NCI-H146 treated with DMSO at 0.1 percent for 48 hours (cell line): ENCODE results near the gene MTFMT.
"Not testable (repeated sequence)": the region's sequence is repeated elsewhere in the genome, so short reads cannot be mapped to it uniquely, and the experiment has no call there.

Experiments
- DNase-seq: peaks from one replicate; lab custom pipeline; 2025; ENCODE audit not compliant: unreplicated experiment; lab: John Stamatoyannopoulos, UW

Gene MTFMT

GRCh38 chr15:65040461-65040860, 11.0 kb upstream of the MTFMT start:
- no peak for DNase-seq

GRCh38 chr15:65038836-65039235, 9.4 kb upstream of the MTFMT start:
- no peak for DNase-seq

- no peak for DNase-seq
Observed at GRCh38 chr15:65038428-65038827, 9.0 kb upstream of the MTFMT start.

DNA sequence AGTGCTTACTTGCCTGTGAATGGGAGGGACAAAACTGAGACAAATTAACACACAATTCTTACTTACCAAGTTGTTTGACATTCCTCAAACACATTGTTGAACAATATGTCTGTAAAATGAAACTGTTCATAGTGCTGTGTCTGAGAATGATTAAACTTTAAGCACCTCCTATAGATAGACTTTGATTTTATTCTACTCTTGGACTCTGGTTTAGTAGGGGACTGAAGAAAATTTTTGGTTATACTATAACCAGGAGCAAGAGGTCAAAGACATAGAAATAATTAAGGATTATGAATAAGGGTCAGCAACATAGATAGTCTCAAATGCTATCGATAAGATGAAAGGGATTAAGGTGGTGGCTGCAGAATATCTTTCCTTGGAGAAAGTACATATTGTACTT, 7.9 kb upstream of the MTFMT start:
- no peak for DNase-seq

DNA sequence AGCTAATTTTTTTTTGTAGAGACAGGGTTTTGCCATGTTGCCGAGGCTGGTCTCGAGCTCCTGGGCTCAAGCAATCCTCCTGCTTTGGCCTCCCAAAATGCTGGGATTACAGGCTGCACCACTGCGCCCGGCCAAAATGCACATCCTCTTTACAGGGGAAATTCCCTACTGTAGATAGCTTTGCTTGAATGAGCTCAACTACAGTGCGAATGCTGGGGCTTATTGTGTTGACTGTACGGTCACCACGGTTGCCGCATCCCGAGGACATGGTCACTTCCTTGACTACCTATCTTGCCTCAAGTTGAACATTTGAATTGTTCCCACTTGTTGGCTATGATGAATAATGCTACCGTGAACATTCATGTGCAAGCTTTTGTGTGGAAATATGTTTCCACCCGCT, 5.3 kb upstream of the MTFMT start:
- DNase-seq = no peak

DNA sequence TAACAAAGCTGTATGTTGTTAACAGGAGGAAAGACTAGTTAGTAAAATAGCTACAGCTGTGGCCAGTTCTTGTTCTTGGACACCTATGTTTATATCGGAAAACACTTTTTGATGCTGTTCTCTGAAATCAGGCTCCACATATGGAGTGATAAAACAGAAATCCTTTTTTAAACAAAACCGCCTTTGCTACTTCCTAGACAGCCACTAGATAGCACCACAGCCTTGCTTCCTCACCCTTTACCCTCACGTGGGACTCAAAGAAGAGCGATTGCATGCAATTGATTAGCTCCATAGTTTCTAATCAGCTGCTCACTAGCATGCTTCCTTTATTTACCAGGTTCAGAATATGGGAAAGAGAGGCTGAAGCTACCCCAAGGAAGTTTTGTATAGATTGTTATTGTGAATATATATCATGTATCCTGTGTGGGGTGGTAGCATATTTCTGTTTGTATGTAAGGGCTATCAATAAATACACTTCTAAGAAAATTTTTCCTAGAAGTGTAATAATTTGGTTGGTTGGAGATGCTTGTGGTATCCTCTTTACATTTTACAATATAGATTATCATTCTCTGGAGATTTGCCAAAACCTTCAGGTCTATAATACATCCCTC, 4.3 kb upstream of the MTFMT start:
- DNase-seq = peak; percentile 24

GRCh38 chr15:65032801-65033537, 3.5 kb upstream of the MTFMT start:
- DNase-seq = peak; percentile 41

DNA sequence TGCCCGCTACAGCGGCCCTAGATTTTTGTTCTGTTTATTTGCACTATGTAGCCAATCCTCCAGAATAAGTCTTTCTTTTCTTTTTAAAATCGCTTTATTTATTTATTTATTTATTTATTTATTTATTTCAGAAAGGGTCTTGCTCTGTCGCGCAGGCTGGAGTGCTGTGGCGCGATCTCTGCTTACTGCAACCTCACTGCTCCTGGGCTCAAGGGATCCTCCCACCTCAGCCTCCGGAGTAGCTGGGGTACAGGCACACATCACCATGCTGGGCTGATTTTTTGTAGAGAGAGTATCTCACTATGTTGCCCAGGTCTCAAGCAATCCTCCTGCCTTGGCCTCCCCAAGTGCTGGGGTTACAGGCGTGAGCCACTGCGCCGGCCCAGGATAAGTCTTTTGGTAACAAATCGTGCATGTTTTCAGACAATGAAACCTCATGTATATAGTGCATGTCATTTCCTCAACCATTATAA, 333 bp upstream of the MTFMT start:
- DNase-seq = no peak

DNA sequence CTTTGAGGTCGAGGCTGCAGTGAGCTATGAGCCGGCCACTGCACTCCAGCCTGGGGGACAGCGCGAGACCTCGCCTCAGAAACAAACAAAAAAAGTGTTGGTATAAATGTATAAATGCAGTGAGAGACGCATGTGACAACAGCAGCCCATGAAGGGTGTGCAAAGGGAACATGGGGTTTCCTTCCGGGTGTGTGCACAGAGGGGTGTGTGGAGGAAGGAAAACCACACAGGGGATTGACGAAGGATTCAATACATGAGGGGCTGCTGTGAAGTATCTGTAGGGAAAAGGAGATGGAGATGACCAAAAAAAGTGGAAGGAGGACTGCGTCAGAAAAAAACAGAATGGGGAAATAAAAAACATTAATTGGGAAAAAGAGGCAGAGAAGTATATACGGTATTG, 1.1 kb downstream of the MTFMT start:
- DNase-seq = no peak

DNA sequence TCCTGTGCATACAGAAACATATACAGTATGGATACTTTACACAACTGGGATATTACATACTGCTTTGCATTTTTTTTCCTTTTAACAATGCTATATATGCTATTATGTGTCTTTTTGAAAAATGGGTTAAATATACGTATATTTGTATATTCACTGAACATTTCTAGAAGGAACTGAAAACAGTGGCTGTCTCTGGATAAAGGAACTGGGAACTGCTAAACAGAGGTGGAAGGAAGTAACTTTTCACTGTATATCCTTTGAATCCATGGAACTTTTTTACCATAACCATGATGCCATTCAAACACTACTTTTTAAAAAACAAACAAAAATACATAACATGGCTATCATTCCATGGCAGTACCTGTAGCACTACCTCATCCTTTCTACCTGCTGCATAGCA, 1.8 kb downstream of the MTFMT start:
- DNase-seq = no peak

- no peak for DNase-seq
Observed at GRCh38 chr15:65026756-65027155, 2.7 kb downstream of the MTFMT start.

DNA sequence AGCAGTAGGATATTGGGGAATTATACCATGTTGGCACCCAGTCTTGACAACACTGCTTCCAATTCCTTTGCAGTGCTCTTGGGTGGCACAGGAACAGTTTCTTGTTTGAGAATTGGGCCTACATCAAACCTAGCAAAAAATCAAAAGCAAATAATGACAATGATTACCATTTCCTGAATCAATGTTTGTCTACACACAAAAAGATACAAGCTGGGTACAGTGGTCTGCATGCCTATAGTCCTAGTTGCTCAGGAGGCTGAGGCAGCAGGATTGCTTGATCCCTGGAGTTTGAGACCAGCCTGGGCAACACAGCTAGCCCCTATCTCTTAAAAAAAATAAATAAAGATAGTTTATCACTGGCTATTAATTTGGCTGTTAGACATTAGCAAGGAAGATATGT, 8.0 kb downstream of the MTFMT start:
- no peak for DNase-seq

DNA sequence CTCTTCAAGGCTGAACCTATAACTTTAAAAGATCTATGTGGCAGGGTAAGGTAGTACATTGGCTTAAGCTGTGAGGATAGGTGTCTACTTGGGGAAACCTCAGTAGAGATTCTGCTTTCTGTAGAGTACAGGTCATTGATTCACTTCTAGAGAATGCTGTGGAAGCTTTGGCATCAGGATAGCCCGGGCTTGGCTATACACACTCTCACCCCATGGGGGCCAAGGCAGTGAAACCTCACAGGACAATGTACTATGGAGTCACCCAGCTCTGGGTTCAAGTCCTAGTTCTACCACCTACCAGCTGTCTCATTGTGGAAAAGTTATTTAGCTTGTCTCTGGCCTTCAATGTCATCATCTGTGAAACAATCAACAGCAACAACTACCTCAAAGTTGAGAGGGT, 9.0 kb downstream of the MTFMT start:
- no peak for DNase-seq

GRCh38 chr15:65011198-65011597, 18.2 kb downstream of the MTFMT start:
- DNase-seq = not testable (repeated sequence)

DNA sequence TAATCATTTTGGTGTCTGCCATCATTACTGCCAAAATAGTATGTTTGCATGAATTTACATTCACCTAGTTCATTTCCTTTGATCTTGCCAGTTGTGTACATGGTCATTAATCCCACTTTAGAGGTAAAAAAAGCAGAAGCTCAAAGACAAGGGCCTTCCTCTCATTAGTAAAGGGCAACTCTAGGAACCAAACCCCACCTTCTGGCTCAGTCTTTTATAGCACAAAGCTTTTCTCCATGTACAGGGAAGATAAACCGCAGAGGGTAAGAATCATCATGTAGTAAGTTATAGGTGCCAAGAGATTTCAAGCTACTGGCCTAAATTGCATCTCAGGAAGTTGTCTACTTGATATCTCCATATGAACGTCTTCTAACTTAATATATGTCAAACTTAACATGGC, 20.5 kb downstream of the MTFMT start:
- no peak for DNase-seq

- no peak for DNase-seq
Observed at GRCh38 chr15:65006876-65007275, 22.6 kb downstream of the MTFMT start.

- DNase-seq = no peak
Observed at GRCh38 chr15:65004993-65005392, 24.4 kb downstream of the MTFMT start.

GRCh38 chr15:64997745-64998375, 31.6 kb downstream of the MTFMT start:
- DNase-seq = no peak

DNA sequence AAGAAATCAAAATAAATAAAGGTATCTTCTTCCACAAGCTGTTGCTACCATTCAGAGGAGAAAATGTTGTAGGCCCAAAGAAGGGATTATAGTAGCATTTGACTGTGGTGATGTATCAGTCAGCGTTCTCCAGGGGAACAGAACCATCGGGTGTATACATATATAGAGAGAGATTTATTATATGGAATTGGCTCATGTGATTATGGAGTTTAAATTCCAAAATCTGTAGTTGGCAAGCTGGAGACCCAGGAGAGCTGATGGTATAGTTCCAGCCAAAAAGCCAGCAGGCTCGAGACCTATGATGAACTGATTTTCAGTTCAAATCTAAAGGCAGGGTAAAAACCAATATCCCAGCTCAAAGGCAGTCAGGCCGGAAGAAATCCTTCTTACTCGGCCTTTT, 32.4 kb downstream of the MTFMT start:
- DNase-seq = no peak

DNA sequence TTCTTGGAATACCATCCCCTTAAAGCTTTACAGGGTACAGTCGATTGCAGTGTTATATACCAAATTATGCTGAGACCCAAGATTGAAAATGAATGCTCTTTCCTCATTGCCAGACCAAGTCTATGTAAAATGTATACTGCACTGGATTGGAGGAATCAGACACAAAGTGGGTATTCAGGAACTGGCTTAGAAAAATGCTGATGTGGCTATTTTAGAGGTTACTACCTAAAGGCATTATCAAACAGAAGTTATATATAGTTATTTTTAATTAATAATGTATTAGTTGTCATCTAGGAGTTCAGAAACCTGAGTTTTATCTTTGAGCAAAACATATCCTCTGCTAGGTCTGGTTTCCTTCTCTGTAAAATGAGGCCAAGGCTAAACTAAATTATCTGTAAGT, 36.1 kb downstream of the MTFMT start:
- no peak for DNase-seq

DNA sequence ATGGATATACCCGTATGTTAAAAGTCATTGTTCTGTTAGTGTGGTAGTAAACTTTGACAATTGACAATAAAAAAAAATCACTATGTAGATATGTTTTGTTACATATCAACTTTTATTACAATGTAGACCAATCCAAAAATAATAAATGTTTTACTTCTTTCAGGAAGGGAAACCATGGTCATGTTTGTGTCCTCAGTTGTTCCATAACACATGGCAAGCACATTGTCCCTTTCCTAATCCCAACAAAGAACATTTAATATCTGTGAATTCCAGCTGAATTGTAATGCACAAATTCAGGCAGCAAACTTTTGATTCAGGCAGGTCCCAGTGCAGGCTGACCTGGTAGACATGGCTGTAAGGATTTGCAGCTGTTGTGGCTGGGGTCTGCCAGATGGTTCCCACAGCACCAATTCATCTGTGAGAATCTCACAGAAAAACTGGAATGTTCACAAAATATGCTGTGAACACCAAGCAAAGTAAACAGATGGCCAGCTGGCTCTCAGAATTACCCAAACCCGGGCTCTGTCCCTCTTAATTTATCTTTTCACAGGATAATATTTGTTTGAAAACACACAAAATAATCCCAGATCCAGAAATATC, 37.8 kb downstream of the MTFMT start:
- no peak for DNase-seq

GRCh38 chr15:64990168-64990470, 39.3 kb downstream of the MTFMT start:
- DNase-seq = no peak
